ENCODE measurements around the gene ZBTB34.
A peak's percentile ranks its signal among the peaks of the same experiment; 100 is the strongest.

ZBTB34 gene

DNA sequence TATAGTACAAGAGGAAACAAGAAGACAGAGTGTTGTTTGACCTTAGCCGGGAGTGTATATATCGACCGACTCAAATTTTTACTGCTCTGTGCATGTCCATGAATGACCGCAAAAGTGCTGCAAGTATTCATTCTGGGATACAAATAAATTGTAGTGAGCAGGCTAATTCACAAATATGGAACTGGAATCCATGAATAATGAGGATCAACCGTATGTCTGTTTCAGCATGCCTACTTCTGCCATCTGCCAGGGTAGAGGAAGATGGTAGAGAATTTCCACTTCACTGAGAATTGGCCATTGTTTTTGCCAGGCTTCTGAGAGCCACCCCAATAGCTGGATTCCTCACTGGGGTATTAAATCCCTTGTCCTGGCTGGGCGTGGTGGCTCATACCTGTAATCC, 45.7 kb downstream of the ZBTB34 start:
- TF ChIP-seq, protein P1, sequence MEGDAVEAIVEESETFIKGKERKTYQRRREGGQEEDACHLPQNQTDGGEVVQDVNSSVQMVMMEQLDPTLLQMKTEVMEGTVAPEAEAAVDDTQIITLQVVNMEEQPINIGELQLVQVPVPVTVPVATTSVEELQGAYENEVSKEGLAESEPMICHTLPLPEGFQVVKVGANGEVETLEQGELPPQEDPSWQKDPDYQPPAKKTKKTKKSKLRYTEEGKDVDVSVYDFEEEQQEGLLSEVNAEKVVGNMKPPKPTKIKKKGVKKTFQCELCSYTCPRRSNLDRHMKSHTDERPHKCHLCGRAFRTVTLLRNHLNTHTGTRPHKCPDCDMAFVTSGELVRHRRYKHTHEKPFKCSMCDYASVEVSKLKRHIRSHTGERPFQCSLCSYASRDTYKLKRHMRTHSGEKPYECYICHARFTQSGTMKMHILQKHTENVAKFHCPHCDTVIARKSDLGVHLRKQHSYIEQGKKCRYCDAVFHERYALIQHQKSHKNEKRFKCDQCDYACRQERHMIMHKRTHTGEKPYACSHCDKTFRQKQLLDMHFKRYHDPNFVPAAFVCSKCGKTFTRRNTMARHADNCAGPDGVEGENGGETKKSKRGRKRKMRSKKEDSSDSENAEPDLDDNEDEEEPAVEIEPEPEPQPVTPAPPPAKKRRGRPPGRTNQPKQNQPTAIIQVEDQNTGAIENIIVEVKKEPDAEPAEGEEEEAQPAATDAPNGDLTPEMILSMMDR (IDR thresholded peaks at IDR 0.05; ENCODE audit: control extremely low read depth, extremely low read depth, low read depth, missing control alignments), result no peak
- CTCF ChIA-PET, result no interaction called here
- POLR2A ChIA-PET, result no interaction called here
- DNase-seq (ENCODE audit: extremely low spot score), result no peak

DNA sequence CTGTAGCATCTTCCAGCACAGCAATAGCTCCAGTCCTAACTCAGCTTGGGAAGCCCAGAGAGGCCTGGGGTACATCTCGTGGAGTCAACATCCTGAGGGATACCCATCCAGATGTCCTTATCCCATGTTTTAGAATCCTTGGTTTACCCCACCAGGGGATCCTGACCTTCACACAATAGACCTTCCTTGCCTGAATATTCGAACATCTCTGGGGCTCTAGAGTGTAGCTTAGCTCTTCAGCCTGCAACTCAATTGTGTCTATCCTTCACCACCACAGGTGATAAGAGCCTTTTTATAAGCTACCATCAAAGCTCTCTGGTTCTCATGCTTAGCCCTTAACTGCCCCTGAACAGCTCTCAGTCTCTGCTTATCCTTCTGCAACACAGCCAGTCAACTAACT, 46.6 kb downstream of the ZBTB34 start:
- TF ChIP-seq, protein P1 (IDR thresholded peaks at IDR 0.05; ENCODE audit: control extremely low read depth, extremely low read depth, low read depth, missing control alignments), result no peak
- ChIA-PET POLR2A (no interaction called here), CTCF (no interaction called here)
- DNase-seq (ENCODE audit: extremely low spot score), result no peak

DNA sequence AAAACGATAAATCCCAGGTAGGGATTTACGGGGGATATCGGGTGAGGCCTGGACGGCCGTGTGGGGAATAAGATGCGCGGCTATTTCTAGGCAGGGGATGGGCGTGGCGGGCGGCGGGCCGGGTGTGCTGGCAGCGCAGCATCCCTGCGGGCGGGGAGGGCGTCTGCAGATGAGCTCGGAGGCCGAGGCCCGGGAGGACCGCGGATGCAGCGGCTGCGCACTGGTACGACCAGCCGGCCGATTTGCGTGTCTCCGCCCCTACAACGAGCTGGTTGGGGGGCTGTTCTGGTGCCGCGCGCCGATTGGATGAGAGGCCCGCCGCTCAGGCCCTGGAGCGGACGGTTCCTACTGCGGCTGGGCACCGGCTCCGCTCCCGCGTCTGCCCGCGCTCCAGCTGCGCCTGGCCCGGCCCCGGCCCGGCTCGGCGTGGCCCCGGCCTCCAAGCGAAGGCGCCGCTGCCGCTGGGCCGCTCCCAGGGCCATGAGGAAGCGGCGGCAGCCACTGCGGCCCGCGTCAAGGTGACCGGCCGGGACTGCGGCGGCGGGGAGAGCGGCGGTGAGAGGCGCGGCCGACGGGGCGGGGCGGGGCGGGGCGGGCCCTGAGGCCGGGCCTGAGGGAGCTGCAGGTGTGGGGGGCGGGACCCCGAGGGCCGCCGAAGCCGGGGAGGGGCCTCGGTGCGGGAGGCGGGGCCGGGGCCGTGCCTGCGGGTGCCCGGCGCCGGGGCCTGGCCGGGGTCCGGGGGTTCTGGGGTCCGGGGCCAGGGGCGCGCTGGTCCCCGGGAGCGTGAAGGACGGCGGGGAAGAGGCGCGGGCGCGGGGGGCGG, 54.2 kb downstream of the ZBTB34 start, which contains the start of gene RALGPS1:
TSS of gene RALGPS1 (plus strand) at position 325 of the 823 bp plus-strand sequence. CDS start 47,508 bp downstream, outside the sequence.
- POLR2A ChIA-PET, result interaction anchor here (0.5 to 1.4 kb wide), 2 partner anchors 536 to 1151 kb away, joined by 4 to 5 read pairs; partner anchors contain the start of genes LRSAM1 and RPL12

DNA sequence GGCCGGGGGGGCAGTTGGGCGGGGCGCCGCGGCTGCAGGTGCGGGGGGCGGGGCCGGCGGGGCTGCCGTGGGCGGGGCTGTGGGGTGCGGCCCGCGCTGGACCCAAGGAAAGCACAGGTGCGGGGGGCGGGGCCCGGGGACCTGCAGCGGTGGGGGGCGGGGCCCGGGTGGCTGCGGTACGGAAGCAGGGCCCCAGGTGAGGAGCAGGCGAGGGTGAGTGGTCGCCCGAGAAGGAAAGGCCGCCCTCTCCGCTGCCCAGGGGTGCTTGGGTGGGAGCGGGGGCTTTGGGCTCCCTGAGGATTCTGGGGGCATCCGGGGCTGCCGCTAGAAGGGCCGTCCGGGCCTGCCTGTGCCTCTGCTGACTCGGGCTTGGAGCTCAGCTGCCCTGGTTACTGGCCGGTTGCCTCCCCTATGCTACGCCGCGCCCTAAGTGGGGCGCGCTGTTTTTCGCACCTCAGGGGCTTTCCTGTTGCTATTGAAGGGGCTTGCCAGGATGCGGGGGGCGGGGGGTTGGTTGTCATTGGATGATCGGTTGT, 54.9 kb downstream of the ZBTB34 start:
- no peak for DNase-seq (ENCODE audit: extremely low spot score)
- POLR2A ChIA-PET, result interaction anchor here (1.4 kb wide), 1 partner anchor 535 kb away, joined by 4 read pairs; the partner anchor contains the start of genes LRSAM1 and RPL12
- TF ChIP-seq, protein P1 (IDR thresholded peaks at IDR 0.05; ENCODE audit: control extremely low read depth, extremely low read depth, low read depth, missing control alignments), result no peak
- CTCF ChIA-PET, result interaction anchor here (1.4 kb wide), 1 partner anchor 285 kb away, joined by 3 read pairs; no protein-coding TSS in a partner anchor

More for the DNA sequence above, 54.2 kb downstream of the ZBTB34 start, which contains the start of gene RALGPS1:
- DNase-seq (ENCODE audit: extremely low spot score), result peak; percentile 99
- CTCF ChIA-PET, result interaction anchor here (0.6 to 1.0 kb wide), 2 partner anchors 14 to 55 kb away, joined by 3 read pairs; no protein-coding TSS in a partner anchor
- TF ChIP-seq, protein P1 (IDR thresholded peaks at IDR 0.05; ENCODE audit: control extremely low read depth, extremely low read depth, low read depth, missing control alignments), result no peak

DNA sequence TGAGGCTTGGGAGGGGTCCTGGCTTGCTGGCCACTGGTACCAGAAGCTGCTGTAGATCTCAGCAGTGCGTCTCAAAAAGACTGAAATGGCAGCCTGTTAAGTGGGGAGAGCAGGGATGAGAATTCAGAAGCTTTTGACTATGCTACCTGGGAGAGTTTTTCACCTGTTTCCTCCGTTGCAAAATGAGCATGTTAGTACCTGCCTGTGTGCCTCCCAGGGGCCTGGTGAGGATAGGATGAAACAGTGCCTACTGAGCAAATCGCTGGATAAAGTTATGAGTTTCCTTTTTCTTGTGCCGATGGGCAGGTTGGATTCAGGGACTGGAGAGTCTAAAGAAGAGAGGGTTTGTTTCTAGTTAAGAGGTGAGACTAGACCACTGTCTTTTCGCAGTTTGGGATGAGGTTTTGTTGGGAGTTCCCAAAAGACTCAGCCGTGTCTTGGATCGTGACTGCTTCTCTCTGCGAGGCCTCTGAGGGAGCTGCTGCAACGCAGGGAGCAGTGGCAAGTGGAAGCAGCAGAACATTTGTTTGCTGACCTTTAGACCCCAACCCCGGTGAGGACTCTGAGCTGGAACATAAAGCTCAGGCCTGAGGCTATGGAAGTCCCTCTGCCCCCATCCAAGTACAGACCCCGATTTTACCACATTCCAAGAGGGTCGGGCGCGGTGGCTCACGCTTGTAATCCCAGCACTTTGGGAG, 55.6 kb downstream of the ZBTB34 start:
- CTCF ChIA-PET, result interaction anchor here (1.4 kb wide), 1 partner anchor 285 kb away, joined by 3 read pairs; no protein-coding TSS in a partner anchor
- TF ChIP-seq, protein P1 (IDR thresholded peaks at IDR 0.05; ENCODE audit: control extremely low read depth, extremely low read depth, low read depth, missing control alignments), result no peak
- POLR2A ChIA-PET, result no interaction called here
- DNase-seq (ENCODE audit: extremely low spot score), result no peak

DNA sequence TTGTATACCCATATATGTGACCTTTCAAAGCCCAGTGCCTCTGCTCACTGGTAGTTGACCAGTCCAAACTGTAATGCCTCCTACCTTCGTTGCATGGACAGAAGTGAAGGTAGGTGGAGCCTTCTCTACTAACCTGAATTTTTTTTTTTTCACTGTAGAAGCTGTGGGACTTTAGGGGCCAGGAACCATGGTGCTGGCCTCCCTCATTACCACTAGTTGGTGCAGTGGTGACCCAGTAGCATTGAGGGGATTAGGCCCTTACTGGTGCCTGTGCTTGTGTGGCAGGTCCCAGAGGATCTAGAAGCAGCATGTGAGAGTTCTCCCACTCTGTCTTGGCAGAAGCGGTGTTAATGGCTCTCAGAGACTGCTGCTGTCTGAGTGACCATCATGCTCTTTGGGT, 56.5 kb downstream of the ZBTB34 start:
- DNase-seq (ENCODE audit: extremely low spot score), result no peak
- ChIA-PET POLR2A (no interaction called here), CTCF (interaction anchor here (1.1 to 1.4 kb wide), 2 partner anchors 13 to 284 kb away, joined by 3 read pairs; no protein-coding TSS in a partner anchor)
- TF ChIP-seq, protein P1 (IDR thresholded peaks at IDR 0.05; ENCODE audit: control extremely low read depth, extremely low read depth, low read depth, missing control alignments), result no peak

Measured in GM10248 (cell line).